Measurements from ENCODE around the gene ZNF691. TPM values are rescaled to one million over a fixed set of nuclear protein-coding genes. Genes with fewer than 3 reads are reported as not detected.

Gene ZNF691, protein sequence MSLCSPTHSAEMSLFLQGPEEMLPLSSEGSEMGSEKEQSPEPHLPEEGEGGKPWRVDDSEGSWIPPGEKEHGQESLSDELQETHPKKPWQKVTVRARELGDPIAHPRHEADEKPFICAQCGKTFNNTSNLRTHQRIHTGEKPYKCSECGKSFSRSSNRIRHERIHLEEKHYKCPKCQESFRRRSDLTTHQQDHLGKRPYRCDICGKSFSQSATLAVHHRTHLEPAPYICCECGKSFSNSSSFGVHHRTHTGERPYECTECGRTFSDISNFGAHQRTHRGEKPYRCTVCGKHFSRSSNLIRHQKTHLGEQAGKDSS
- total RNA-seq = 1 to 10 TPM; 9.6 TPM

DNA sequence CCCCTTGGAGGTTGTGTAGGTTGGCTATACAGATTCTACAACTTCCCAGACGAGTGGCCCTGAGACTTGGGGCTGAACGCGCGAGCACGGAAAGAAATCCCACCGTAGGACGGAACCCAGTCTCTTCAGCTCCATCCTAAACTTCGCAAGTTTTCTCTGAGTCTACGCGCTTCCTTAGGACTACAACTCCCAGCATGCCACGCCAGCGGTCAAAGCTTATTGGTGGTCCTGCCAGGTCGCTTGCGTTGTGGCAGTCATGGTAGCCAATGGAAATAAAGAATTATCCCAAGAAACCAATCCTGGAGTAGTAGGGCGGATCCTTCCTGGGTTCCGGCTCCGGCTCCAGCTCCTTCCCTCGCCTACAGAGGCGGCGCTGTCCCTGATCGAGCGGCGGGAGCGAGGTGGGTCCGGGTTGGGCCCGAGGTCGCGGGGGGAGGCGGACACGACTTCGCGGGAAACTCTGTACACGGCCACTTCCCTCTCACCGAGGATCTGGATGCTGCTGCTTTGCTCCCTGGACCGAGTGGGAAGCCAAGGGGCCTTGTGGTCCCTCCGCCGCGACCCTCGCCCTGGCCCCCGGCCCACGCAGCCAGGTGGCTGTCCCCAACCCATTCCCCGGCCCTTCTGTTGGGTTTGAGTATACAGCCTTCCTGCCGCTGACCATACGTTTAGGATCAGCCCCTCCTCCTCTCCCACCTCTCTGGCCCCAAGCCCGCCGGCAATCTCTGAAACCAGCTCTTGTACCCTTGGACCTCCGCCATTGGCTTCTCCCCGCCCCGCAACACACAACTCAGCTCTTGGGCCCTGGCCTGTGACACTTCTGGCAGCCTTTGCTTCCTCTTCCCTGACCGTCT is at the start of gene ZNF691:
Gene ZNF691 (plus strand): TSS at position 357 of the 854 bp plus-strand sequence. CDS start 3,046 bp downstream, outside the sequence.

GRCh38 chr1:42816585-42817439 is 29.6 kb upstream of the ZNF691 start, which contains the start of the genes ERMAP and SVBP:
ERMAP (plus strand) TSS chr1:42817122; CDS start chr1:42830449, 13,327 bp downstream.
SVBP (minus strand) TSS chr1:42817397; CDS start chr1:42816544, 853 bp downstream.

Other genes starting within 250 kb of the ZNF691 start
- 10 to 100 TPM; 79.6 to 82.2 TPM for gene PPIH, start 188.2 kb upstream of the ZNF691 start, total RNA-seq
- gene YBX1, start 164.2 kb upstream of the ZNF691 start, total RNA-seq = 100 to 1,000 TPM; 519 to 535 TPM
- gene CLDN19, start 106.4 kb upstream of the ZNF691 start, total RNA-seq = not detected
- gene P3H1, start 79.6 kb upstream of the ZNF691 start, total RNA-seq = 10 to 100 TPM; 35.9 to 39.4 TPM
- 1 to 10 TPM; 8.3 to 9.3 TPM for gene C1orf50, start 79.4 kb upstream of the ZNF691 start, total RNA-seq
- gene TMEM269, start 61.6 kb upstream of the ZNF691 start, total RNA-seq = under 1 TPM; 0.26 to 0.30 TPM
- 1 to 10 TPM; 8.0 TPM for gene ERMAP, start 29.5 kb upstream of the ZNF691 start, total RNA-seq
- gene SVBP, start 29.2 kb upstream of the ZNF691 start, total RNA-seq = 10 to 100 TPM; 23.0 to 24.0 TPM
- 100 to 1,000 TPM; 101 to 107 TPM for gene SLC2A1, start 112.3 kb downstream of the ZNF691 start, total RNA-seq

Data from activated naive CD4-positive, alpha-beta T cell treated with anti-CD3 and anti-CD28 coated beads, Interleukin-2, amount 10 ng/mL, durations not matched to agents 5 hours and 36 hours (primary cell).